GM18907 (cell line): ENCODE results near the gene NID1.
A peak's percentile ranks its signal among the peaks of the same experiment; 100 is the strongest.

Source experiments
- ATAC-seq: cut with Tn5 transposase; IDR thresholded peaks from one replicate; pipeline ENCODE4 v1.9.1; 2021; ENCODE audit warnings: mild to moderate bottlenecking, moderate library complexity; ENCODE audit not compliant: unreplicated experiment

NID1 gene

DNA sequence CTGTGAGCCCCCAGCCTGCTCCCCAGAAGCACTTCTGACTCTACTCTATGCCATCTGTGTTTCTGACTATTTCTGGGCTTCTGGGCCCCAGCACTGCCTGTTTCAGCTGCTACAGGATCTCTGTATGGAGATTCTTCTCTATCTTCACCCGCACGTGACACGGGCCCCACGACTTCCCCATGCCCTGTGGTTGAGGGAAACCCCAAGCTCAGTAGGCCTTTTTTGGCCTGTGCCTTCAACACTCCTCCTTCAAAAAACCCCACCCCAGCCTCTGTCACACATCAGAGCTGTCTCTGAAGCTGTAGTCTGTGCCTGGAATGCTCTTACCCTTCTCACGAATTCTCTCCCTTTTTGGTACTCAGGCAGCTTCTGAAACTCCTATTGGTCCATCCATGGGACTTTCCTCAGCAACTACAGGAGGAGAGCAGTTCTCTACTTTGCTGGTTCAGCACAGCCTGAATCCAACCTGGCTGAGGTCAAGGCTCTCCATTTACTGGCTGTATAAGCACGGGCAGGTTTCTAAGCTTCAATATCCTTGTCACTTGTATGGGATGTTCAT, 2.0 kb upstream of the NID1 start:
- ATAC-seq, result peak; percentile 88

DNA sequence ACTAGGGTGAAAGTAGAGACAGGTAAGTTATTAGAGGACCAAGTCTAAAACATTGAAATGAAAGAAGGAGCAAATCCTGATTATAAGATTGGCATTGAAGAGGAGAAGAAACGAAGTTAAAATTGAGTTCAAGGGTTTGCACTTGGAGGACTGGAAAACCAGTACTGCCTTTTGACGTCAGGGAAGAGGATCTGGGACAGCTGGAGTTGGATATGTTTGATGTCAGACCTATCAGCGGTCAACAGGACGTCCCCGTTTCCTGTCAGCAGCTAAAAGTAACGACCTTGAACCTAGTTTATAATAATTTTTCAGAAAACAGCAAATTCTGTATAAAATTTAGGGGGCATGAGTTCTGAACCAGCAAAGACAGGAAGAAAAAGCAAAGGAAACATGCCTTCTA, 1.2 kb upstream of the NID1 start:
- ATAC-seq, result no peak

DNA sequence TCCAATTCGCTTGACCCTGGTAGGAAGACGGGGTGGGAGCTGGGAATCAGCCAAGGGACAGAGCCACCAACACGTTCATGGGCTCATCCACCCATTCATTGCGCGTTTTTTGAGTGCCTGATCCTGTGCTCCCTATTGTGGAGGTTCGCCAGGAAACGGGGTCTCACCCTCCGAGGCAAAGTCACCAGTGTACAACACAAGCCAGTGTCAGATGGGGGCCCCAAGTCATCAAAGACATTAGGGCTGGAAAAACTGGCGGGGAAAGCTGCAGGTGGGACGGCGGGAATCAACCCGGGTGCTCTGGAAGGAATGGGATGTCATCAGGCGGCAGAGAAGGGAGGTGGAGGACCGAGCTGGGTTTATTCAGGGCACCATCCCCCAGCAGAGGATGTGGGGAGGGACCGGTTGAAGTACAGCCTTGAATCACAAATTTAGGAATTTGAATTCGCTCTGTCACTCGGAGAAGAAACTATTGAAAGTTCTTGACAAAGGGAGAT, 667 bp upstream of the NID1 start:
- ATAC-seq, result no peak

DNA sequence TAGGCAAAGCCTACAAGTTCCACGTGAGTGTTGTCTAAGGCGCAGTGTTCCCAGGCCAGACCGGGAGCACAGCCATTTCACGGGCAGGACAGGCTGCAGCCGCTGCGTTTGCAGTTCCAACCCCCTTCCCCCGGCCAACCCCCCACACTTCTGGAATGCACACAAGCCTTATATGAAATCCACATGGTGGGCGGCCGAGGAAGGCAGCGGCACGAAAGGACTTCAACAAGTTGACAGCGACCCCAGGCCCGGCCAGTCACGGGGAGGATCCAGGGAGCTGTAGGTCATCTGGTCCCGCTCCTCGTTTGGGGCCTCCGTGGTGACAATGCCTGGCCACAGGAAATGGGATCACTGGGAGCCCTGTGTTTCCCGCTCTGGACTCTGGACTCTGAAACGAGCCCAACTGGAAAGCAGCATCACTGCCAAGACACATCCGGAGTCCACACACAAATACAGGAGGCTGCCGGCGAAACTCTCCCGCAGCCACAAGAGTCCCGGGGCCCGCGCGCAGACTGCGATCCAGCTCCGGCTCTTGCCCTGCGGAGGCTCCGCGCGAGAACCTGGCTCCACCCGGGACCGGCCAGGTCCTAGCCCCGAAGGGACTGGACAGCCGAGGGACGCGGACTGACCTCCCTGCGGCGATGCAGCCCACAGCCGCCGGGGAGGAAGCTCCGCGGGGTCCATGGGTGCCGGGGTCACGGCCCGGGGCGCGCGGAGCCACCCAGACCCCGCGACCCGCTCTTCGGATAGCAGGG, 794 bp downstream of the NID1 start:
- peak; percentile 16 for ATAC-seq

DNA sequence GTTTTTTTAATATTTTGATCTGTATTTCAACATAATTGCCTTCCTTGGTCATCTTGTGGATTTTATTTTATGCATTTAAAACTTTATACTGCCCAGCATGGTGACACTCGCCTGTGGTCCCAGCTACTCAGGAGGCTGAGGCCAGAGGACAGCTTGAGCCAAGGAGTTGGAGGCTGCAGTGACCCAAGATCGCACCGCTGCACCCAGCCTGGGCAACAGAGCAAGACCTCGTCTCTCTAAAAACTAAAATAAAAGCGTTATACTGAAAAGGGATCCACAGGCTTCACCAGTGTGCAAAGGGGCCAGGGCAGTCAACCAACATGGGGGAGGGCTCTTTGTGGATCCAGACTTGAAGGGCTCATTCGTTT, 1.4 kb downstream of the NID1 start:
- no peak for ATAC-seq

DNA sequence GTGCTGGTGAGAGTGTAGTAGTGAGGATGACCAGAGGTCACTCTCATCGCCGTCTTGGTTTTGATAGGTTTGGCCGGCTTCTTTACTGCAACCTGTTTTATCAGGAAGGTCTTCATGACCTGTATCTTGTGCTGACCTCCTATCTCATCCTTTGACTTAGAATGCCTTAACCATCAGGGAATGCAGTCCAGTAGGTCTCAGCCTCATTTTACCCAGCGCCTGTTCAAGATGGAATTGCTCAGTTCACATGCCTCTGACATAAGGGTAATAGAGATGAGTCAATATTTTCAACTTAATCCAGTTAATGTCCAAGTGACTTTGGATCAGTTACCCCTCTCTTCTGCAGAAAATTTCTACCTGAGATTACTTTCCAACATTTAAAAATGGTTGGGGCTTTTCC, 4.6 kb downstream of the NID1 start:
- no peak for ATAC-seq

DNA sequence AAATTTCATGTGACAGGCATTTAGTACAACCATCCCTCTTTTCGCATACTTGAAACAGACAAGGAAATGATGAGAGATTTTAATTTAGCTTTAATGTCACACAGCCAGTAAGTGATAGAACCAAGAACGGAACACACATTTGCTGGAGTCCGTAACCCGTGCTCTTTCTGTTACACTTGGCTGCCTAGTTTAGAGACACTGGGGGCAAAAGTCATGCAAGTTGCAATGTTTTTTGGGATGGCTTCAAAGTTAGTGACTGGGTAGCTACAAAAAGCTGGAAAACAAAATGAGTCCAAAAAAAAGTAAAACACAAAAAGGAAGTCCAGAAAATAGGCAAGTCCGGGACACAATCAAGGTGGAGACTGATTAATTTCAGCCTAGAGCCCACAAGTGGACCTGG, 5.9 kb downstream of the NID1 start:
- no peak for ATAC-seq

DNA sequence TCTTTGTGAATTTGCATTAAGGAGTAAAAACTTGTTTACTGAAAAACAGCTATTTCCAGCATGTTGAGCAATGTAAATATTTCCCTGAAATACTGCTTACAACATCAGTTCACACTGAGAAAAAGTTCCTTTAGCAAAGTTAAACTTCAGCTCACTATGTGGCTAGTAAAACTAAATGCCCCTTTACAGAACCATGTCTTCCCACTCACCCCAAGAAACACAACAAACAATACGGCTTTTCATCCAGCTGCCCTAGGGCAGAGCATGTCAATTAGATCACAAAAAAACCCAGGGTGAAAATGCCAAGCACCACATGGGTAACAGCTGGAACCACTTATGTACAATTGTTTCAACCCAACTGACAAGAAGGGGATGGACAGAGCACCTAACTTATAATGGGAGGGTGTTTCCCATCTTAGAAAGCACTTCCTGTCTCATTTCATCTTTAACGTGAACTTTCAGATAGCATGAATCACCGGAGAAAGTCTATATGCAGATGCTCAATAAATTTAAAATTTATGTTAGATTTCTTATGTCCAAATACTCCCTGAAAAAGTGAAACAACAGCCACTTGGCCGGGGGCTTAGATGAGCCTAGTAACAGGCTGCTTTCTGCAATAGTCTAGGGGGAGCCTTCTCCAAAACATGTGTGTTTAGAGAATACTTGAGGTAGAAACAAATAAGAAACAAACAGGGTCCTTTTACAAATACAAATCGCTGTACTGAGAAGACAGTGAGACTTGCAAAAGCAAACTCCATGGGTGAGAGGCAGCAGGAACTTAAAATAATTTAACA, 6.6 kb downstream of the NID1 start:
- ATAC-seq, result peak; percentile 94

DNA sequence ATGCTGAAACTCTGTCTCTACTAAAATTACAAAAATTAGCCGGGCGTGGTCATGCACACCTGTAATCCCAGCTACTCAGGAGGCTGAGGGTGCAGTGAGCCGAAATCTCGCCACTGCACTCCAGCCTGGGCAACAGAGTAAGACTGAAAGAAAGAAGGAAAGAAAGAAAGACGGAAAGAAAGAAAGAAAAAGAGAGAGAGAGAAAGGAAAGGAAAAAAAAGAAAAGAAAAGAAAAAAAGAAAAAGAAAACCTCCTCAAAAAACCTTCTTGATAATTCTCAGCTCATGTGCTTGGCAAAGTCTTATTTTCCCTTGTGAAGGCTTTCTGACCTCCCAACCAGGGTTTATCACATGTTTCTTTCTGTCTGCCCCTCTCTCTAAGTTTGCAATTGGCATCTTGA, 7.3 kb downstream of the NID1 start:
- ATAC-seq, result no peak

DNA sequence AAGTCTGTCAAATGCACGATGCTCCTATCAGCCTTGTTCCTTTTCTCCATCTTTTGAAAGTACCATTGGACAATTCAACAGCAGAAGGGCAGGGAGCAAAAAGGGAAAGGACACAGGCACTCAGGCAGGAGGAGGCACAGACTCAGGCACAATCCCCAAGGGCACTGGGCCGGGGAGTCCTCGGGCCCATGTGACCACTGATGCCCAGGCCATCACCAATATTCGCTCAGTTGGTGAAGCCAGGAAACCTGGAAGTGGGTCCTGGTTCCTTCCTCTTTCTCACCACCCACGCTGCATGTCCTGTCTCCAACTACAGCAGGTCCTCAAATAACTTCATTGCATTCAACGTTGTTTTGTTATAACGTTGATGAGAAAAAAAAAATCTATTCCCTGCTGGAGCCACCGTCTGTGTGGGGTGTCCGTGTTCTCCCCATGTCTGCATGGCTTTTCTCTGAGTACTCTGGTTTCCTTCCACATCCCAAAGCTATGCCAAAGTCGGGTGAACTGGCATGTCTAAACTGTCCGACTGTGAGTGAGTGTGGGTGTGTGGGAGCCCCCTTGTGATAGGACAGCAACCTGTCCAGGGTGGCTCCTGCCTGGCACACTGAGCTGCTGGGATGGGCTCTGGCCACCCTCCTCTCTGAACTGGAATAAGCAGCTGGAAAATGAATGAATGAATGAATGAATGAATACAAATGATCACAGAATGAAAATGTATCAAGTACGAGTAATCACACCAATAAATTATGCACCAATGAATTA, 12.5 kb downstream of the NID1 start:
- no peak for ATAC-seq

DNA sequence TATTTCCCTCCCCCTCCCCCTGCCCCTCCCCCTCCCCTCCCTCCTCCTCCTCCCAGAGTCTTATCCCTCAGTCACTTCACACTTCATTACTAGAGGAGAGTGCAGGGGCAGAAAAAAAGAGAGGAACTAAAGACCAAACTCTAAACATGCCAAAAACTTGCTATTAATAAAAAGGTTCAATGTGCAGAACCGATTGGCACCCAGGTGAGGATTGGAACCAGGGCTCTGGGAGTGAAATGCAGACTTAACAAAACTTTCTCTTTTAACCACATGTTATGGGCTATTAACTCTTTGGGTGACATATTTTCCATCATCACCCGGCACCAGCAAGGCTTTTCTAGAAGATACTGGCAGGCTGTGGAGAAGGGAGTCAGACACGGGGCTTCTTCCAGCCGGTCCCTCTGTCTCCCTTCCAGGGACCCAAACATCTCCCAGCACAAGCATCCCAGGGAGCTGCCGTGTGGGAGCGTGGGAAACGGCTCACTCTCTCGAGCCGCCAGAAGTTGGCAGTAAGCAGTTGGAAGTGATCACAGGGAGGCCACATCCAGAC, 13.6 kb downstream of the NID1 start:
- no peak for ATAC-seq

DNA sequence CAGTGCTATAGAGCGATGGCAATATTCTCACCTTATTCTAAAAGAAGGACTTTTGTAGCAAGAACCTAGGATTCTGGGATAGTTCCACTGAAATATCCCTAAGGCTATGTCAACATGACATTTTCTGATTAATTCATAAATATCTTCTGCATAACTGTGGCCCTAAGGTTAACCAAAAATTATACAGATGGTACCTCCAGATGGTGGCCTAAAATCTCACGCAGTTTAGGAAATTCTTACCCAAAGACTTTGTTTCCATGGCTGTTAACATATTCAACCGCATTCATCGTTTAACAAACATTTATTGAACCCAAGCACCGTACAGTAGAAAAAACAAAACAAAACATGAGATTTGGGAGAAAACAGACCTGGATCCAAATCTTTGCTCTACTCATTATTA, 19.1 kb downstream of the NID1 start:
- ATAC-seq, result no peak

DNA sequence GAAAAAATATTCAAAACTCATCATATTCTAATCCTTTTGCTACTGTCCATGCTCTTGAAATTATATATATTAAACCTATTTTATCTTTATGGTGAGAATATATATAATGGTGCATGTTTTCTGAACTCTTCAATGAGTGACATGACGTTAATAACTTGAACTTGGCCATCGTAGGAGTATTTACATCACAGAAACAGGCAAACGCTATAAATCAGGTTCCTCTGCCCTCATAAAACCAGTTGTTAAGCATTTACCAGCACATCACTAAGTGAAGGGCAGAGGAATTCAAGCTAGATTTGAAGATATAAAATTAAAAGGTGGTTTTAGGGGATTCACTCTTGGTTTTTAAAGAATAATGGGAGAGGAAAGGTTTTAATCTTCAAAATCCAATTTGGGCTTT, 20.5 kb downstream of the NID1 start:
- no peak for ATAC-seq

DNA sequence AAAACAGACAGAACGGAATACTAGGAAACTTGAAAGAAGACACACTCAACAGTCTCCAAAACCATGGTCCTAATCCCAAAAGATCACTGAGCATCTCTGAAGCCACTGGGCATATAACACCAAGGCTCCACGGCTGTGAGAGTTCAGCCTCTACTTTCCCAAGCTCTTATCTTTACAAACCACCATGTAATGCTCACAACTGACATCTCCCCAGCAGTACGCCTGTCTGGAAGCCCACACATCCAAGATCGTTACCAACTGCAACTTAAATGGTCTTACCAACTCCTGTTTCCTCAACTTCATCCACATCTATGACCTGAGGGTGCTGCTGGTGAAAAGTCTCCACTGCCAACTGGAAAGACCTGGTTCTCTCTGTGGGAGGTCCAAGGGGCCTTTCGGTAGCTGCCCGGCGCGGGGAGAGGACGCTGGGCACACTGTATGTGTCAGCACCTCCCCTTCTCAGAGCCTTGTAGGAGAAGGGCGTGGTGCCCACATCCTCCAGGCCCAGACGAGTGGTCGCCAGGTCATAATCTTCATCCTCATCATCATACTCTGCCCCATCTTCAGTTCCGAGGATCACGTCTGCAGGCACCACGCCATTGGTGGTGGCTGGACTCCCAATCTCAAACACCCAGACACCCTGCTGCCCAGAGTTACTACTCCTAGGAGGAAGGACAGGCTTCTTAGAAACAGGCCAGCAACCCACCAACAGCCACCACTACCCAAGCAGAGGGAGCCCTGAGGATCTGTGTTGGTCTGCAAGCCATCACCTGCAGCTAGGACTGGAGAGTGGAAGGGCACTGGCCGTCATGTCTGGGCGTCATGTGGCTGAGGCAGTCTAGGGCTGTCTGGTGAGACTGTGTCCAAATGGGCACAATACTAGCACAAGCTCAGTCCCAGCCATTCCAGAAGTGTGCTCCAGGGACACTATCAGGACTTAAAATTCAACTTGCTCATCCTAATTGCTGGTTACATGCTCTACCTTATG, 23.0 kb downstream of the NID1 start:
- ATAC-seq, result no peak

DNA sequence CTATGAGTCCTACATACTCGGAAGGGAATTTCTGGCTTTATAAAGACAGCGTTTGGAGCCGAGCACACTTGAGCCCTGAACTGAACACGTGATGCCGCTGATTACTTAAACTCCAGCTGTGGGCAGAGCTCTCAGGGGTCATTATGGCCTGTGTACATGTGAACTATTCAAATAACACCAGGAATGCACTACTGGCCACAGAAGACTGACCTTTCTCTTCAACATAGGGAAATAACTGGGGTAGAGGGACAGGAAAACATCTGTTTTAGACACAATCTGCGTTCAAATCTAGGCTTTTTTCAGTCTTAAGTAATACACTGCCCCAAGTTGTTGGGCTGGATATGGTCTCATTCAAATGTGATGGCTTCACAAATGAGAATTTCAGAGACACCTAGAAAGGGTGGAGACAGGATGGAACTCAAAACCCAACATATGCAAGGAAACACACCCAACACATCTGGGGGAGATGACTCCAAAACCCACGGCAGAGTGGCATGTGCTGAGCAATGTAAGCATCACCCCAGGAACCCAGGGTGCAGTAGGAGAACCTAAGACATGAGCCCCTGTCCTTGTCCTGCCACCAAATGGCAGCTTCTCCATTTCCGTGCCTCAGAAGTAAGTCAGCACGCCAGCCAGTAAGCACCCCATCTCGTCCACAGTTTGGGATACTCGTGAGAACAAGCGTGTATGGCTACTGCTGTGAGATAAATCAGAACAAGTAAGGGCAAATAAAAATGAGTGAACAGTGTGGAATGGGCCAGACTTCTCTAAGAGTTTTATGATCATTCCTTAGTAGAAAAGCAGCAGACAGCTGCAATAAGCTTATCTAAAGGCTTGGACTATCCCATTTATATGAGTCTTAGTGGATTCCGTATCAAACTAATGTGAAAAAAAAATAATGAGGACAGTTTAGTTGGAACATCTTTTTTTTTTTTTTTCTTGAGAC, 24.9 kb downstream of the NID1 start:
- ATAC-seq, result no peak

DNA sequence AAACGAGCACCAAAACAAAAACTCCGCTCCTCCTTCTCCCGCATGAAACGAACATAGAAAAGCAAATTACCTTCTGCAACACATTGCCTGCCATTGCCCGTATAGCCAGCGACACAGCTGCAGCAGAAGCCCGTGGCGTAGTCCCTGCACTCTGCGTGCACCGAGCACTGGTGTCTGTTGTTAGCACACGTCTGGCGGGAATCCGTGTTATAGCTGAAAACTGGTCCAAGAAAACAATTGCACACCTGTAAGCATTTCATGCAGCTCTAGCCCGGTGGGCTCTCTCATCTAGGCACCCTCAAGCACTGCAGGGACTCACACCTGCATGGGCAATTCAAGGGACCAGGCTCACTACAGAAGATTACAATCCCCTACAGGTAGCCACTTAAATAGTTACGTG, 26.9 kb downstream of the NID1 start:
- ATAC-seq, result no peak

DNA sequence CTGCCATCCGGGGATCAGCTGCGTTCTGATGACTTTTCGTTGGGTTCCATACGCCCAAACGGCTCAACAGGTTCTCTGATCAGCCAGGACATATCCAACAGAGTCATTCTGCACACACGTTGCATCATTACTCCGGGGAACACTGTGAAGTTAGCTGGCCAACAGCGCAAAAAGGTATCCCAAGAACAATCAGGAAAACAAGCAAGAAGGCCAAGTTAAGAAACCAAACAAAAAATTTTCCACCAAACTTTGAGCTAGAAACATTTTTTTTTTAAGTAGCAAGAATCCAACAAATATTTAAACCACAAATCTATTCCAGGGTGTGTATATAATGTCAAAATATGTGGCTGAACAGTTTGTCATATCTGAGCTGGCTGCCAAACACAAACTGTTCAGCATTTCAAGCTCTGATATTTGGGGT, 29.2 kb downstream of the NID1 start:
- ATAC-seq, result no peak

DNA sequence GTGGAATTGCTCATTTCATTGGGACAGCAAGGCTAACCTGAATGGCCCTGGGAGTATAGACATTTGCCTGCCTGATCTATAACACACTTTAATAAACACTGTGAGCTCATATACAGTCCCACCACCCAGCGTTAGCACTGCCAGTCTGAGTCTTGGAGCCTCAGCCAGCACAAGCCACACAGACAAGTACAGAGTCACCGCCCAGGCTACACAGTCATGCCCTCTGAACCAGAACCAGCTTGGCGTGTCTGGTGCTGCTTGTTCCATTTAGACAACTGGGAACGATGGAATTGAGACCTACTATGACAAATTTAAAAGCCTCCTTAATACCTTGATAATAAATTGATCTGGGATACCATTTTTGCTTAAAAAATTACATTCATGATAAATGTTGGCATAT, 31.6 kb downstream of the NID1 start:
- no peak for ATAC-seq

DNA sequence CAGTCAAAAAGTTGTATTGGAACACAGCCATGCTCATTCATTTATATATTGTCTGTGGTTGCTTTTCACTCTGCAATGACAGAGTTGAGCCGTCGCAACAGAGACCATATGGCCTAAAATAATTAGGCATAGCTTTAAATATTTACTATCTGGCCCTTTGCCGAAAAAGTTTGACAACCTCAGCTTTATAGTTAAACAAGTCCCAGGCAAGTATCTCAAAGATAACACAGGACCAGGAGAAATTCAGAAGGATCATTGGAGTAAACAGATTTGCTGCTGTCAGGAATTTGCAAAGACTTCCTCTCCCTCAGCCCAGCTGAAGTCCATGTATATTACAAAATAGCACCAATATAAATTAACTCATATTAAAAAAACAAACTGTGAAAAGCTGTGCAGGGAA, 34.4 kb downstream of the NID1 start:
- ATAC-seq, result no peak
